HEK293 (cell line): ENCODE measurements around the gene LAMA5.

Experiments used
- FEZF1 ChIP-seq: fragments of 450-650 bp; formaldehyde crosslinking; IDR thresholded peaks from 2 replicates; pipeline ENCODE4 v1.5.1; 2016; ENCODE audit warnings: missing biosample characterization, missing genetic modification characterization
- OSR2 ChIP-seq: fragments of 450-650 bp; formaldehyde crosslinking; IDR thresholded peaks from 2 replicates; pipeline ENCODE4 v1.5.1; 2016; ENCODE audit warnings: missing biosample characterization, missing genetic modification characterization
- PATZ1 ChIP-seq: fragments of 450-650 bp; formaldehyde crosslinking; IDR thresholded peaks from 2 replicates; pipeline ENCODE4 v1.5.1; 2016; ENCODE audit warnings: missing biosample characterization, missing genetic modification characterization
- SP2 ChIP-seq: fragments of 450-650 bp; formaldehyde crosslinking; IDR thresholded peaks from 2 replicates; pipeline ENCODE4 v1.5.1; 2016; ENCODE audit warnings: missing biosample characterization, missing genetic modification characterization
- SP3 ChIP-seq: fragments of 450-650 bp; formaldehyde crosslinking; IDR thresholded peaks from 2 replicates; pipeline ENCODE4 v1.5.1; 2016; ENCODE audit warnings: missing biosample characterization, missing genetic modification characterization
- YY2 ChIP-seq: fragments of 450-650 bp; formaldehyde crosslinking; IDR thresholded peaks from 2 replicates; pipeline ENCODE4 v1.5.1; 2016; ENCODE audit warnings: missing biosample characterization, missing genetic modification characterization
- ZBTB10 ChIP-seq: fragments of 450-650 bp; formaldehyde crosslinking; IDR thresholded peaks from 2 replicates; pipeline ENCODE4 v1.5.1; 2016; ENCODE audit warnings: missing biosample characterization, missing genetic modification characterization
- ZBTB11 ChIP-seq: fragments of 450-650 bp; formaldehyde crosslinking; conservative IDR thresholded peaks from 2 replicates; pipeline ENCODE4 v1.5.1; 2016; ENCODE audit warnings: low read depth, missing biosample characterization, missing genetic modification characterization
- ZBTB17 ChIP-seq: fragments of 450-650 bp; formaldehyde crosslinking; IDR thresholded peaks from 2 replicates; pipeline ENCODE4 v1.5.1; 2016; ENCODE audit warnings: missing biosample characterization, missing genetic modification characterization
- ZBTB20 ChIP-seq: fragments of 450-650 bp; formaldehyde crosslinking; IDR thresholded peaks from 2 replicates; pipeline ENCODE4 v1.5.1; 2016; ENCODE audit warnings: missing biosample characterization, missing genetic modification characterization
- ZBTB7A ChIP-seq: fragments of 450-650 bp; formaldehyde crosslinking; IDR thresholded peaks from 2 replicates; pipeline ENCODE4 v1.5.1; 2016; ENCODE audit warnings: low read depth, missing biosample characterization, missing genetic modification characterization
- ZNF10 ChIP-seq: fragments of 450-650 bp; formaldehyde crosslinking; IDR thresholded peaks from 2 replicates; pipeline ENCODE4 v1.5.1; 2017; ENCODE audit warnings: missing biosample characterization, missing genetic modification characterization
- ZNF121 ChIP-seq: fragments of 450-650 bp; formaldehyde crosslinking; IDR thresholded peaks from 2 replicates; pipeline ENCODE4 v1.5.1; 2016; ENCODE audit warnings: missing biosample characterization, missing genetic modification characterization
- ZNF138 ChIP-seq: fragments of 450-650 bp; formaldehyde crosslinking; IDR thresholded peaks from 2 replicates; pipeline ENCODE4 v1.5.1; 2016; ENCODE audit warnings: missing biosample characterization, missing genetic modification characterization, borderline replicate concordance
- ZNF157 ChIP-seq: fragments of 450-650 bp; formaldehyde crosslinking; IDR thresholded peaks from 2 replicates; pipeline ENCODE4 v1.5.1; 2016; ENCODE audit warnings: missing biosample characterization, missing genetic modification characterization
- ZNF19 ChIP-seq: fragments of 450-650 bp; formaldehyde crosslinking; IDR thresholded peaks from 2 replicates; pipeline ENCODE4; 2016; ENCODE audit warnings: missing biosample characterization, missing genetic modification characterization, low read depth
- ZNF24 ChIP-seq: fragments of 450-650 bp; formaldehyde crosslinking; IDR thresholded peaks from 2 replicates; pipeline ENCODE4 v1.5.1; 2016; ENCODE audit warnings: missing biosample characterization, missing genetic modification characterization
- ZNF311 ChIP-seq: fragments of 450-650 bp; formaldehyde crosslinking; IDR thresholded peaks from 2 replicates; pipeline ENCODE4 v1.5.1; 2017; ENCODE audit warnings: missing biosample characterization, missing genetic modification characterization, borderline replicate concordance
- ZNF324 ChIP-seq: fragments of 450-650 bp; formaldehyde crosslinking; IDR thresholded peaks from 2 replicates; pipeline ENCODE4 v1.5.1; 2016; ENCODE audit warnings: missing biosample characterization, missing genetic modification characterization
- ZNF391 ChIP-seq: fragments of 450-650 bp; formaldehyde crosslinking; IDR thresholded peaks from 2 replicates; pipeline ENCODE4 v1.5.1; 2016; ENCODE audit warnings: low read depth, missing biosample characterization, missing genetic modification characterization, borderline replicate concordance
- ZNF394 ChIP-seq: fragments of 450-650 bp; formaldehyde crosslinking; IDR thresholded peaks from 2 replicates; pipeline ENCODE4 v1.5.1; 2016; ENCODE audit warnings: missing biosample characterization, missing genetic modification characterization, mild to moderate bottlenecking, moderate library complexity, borderline replicate concordance
- ZNF473 ChIP-seq: fragments of 450-650 bp; formaldehyde crosslinking; IDR thresholded peaks from 2 replicates; pipeline ENCODE4 v1.5.1; 2017; ENCODE audit warnings: missing biosample characterization, missing genetic modification characterization
- ZNF558 ChIP-seq: fragments of 450-650 bp; formaldehyde crosslinking; IDR thresholded peaks from 2 replicates; pipeline ENCODE4 v1.5.1; 2016; ENCODE audit warnings: missing biosample characterization, missing genetic modification characterization
- ZNF580 ChIP-seq: fragments of 450-650 bp; formaldehyde crosslinking; IDR thresholded peaks from 2 replicates; pipeline ENCODE4 v1.5.1; 2016; ENCODE audit warnings: missing biosample characterization, missing genetic modification characterization
- ZNF610 ChIP-seq: fragments of 450-650 bp; formaldehyde crosslinking; IDR thresholded peaks from 2 replicates; pipeline ENCODE4 v1.5.1; 2016; ENCODE audit warnings: missing biosample characterization, missing genetic modification characterization, borderline replicate concordance
- ZNF621 ChIP-seq: fragments of 450-650 bp; formaldehyde crosslinking; IDR thresholded peaks from 2 replicates; pipeline ENCODE4 v1.5.1; 2017; ENCODE audit warnings: missing biosample characterization, missing genetic modification characterization
- ZNF654 ChIP-seq: fragments of 450-650 bp; formaldehyde crosslinking; IDR thresholded peaks from 2 replicates; pipeline ENCODE4 v1.5.1; 2016; ENCODE audit warnings: low read depth, missing biosample characterization, missing genetic modification characterization
- ZNF791 ChIP-seq: fragments of 450-650 bp; formaldehyde crosslinking; IDR thresholded peaks from 2 replicates; pipeline ENCODE4 v1.5.1; 2016; ENCODE audit warnings: missing biosample characterization, missing genetic modification characterization
- ZNF837 ChIP-seq: fragments of 450-650 bp; formaldehyde crosslinking; IDR thresholded peaks from 2 replicates; pipeline ENCODE4 v1.5.1; 2016; ENCODE audit warnings: missing biosample characterization, missing genetic modification characterization
- ZNF843 ChIP-seq: fragments of 450-650 bp; formaldehyde crosslinking; IDR thresholded peaks from 2 replicates; pipeline ENCODE4 v1.5.1; 2016; ENCODE audit warnings: missing biosample characterization, missing genetic modification characterization
- ZSCAN4 ChIP-seq: fragments of 450-650 bp; formaldehyde crosslinking; IDR thresholded peaks from 2 replicates; pipeline ENCODE4 v1.5.1; 2017; ENCODE audit warnings: missing biosample characterization, missing genetic modification characterization
- ZXDB ChIP-seq: fragments of 450-650 bp; formaldehyde crosslinking; IDR thresholded peaks from 2 replicates; pipeline ENCODE4 v1.5.1; 2016; ENCODE audit warnings: missing biosample characterization, missing genetic modification characterization

The LAMA5 gene

GRCh38 chr20:62301773-62302340 lies 65.3 kb downstream of the LAMA5 start (continued):
- no peak for TF ChIP-seq ZNF473
- TF ChIP-seq ZNF324 (tag by site-specific recombination), result peak; percentile 88
- peak; percentile 77; the same call in 1 of the 2 replicates for TF ChIP-seq ZBTB7A (tag by site-specific recombination)
- no peak for TF ChIP-seq ZBTB20 (tag by site-specific recombination)
- no peak for TF ChIP-seq OSR2 (tag by site-specific recombination)
- peak; percentile 22; the same call in 1 of the 2 replicates for TF ChIP-seq ZNF394
- TF ChIP-seq SP3 (tag by site-specific recombination), result no peak; the same call in 1 of the 2 replicates
- no peak for TF ChIP-seq ZNF157 (tag by site-specific recombination)
- no peak for TF ChIP-seq ZNF138 (tag by site-specific recombination)
- TF ChIP-seq ZXDB (tag by site-specific recombination), result peak; percentile 76
- TF ChIP-seq ZNF10, result peak; percentile 39; the same call in 1 of the 2 replicates
- no peak for TF ChIP-seq ZNF610 (tag by site-specific recombination)
- TF ChIP-seq ZNF843 (tag by site-specific recombination), result peak; percentile 34
- TF ChIP-seq YY2, result 0 out of 2 replicates have a peak, but pooled peaks have one; percentile 25
- TF ChIP-seq PATZ1 (tag by site-specific recombination), result peak; percentile 86
- no peak for TF ChIP-seq ZNF837 (tag by site-specific recombination)
- TF ChIP-seq ZSCAN4 (tag by site-specific recombination), result peak; percentile 10; the same call in 1 of the 2 replicates
- no peak for TF ChIP-seq ZNF19 (tag by site-specific recombination)
- TF ChIP-seq ZNF121 (tag by site-specific recombination), result peak; percentile 15; the same call in 1 of the 2 replicates
- peak; percentile 44; the same call in 1 of the 2 replicates for TF ChIP-seq ZNF391 (tag by site-specific recombination)
- TF ChIP-seq ZNF558, result 0 out of 2 replicates have a peak, but pooled peaks have one; percentile 22
- TF ChIP-seq ZNF654 (tag by site-specific recombination), result peak; percentile 77
- TF ChIP-seq ZNF311 (tag by site-specific recombination), result no peak
- peak; percentile 47 for TF ChIP-seq ZBTB10
- peak; percentile 95 for TF ChIP-seq ZNF580
- TF ChIP-seq ZNF791 (tag by site-specific recombination), result no peak
- TF ChIP-seq SP2 (tag by site-specific recombination), result peak; percentile 53
- TF ChIP-seq FEZF1, result peak; percentile 18; the same call in 1 of the 2 replicates
- peak; percentile 60 for TF ChIP-seq ZBTB17 (tag by site-specific recombination)
- no peak for TF ChIP-seq ZNF621 (tag by site-specific recombination)
- no peak for TF ChIP-seq ZBTB11 (tag by site-specific recombination)
- 0 out of 2 replicates have a peak, but pooled peaks have one; percentile 74 for TF ChIP-seq ZNF24 (tag by site-specific recombination)
